ENCODE results near the gene ATP2B3.

DNA sequence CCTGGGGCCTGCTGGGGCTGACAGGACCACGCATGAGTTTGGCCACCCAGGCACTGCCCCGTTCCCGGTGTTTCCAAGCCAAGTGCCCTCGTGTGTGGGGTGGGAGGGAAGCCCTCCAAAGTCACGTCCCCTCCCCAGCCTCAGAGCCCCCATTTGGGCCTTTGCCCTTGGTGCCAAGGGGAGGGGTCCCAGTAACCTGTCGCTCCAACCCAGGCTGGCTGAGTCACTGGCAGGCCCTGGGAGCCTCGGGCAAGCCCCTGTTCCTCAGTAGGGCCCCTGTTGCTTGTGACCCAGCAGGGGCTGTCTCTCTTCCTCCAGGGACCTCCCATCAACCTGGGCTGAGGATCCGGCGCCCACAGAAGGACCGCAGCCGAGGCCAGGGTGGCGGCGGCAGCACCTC lies 36.4 kb upstream of the ATP2B3 start:
- TF ChIP-seq POLR2A (IDR thresholded peaks at IDR 0.05; ENCODE audit: low read depth) (no peak), EP300 (IDR thresholded peaks at IDR 0.05) (no peak), POLR2AphosphoS5 (IDR thresholded peaks at IDR 0.05) (no peak)
- TF ChIP-seq, protein P1, sequence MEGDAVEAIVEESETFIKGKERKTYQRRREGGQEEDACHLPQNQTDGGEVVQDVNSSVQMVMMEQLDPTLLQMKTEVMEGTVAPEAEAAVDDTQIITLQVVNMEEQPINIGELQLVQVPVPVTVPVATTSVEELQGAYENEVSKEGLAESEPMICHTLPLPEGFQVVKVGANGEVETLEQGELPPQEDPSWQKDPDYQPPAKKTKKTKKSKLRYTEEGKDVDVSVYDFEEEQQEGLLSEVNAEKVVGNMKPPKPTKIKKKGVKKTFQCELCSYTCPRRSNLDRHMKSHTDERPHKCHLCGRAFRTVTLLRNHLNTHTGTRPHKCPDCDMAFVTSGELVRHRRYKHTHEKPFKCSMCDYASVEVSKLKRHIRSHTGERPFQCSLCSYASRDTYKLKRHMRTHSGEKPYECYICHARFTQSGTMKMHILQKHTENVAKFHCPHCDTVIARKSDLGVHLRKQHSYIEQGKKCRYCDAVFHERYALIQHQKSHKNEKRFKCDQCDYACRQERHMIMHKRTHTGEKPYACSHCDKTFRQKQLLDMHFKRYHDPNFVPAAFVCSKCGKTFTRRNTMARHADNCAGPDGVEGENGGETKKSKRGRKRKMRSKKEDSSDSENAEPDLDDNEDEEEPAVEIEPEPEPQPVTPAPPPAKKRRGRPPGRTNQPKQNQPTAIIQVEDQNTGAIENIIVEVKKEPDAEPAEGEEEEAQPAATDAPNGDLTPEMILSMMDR (IDR thresholded peaks at IDR 0.05), result no peak
